Globus pallidus (tissue), 1 donor: Measurements from ENCODE around the gene OR6S1.
"Not testable (repeated sequence)": the region's sequence is repeated elsewhere in the genome, so short reads cannot be mapped to it uniquely, and the experiment has no call there.

Experiments
- DNase-seq: peaks from one replicate; pipeline ENCODE4 v3.0.0-alpha.2; 2015; ENCODE audit warnings: low spot score

OR6S1 gene

DNA sequence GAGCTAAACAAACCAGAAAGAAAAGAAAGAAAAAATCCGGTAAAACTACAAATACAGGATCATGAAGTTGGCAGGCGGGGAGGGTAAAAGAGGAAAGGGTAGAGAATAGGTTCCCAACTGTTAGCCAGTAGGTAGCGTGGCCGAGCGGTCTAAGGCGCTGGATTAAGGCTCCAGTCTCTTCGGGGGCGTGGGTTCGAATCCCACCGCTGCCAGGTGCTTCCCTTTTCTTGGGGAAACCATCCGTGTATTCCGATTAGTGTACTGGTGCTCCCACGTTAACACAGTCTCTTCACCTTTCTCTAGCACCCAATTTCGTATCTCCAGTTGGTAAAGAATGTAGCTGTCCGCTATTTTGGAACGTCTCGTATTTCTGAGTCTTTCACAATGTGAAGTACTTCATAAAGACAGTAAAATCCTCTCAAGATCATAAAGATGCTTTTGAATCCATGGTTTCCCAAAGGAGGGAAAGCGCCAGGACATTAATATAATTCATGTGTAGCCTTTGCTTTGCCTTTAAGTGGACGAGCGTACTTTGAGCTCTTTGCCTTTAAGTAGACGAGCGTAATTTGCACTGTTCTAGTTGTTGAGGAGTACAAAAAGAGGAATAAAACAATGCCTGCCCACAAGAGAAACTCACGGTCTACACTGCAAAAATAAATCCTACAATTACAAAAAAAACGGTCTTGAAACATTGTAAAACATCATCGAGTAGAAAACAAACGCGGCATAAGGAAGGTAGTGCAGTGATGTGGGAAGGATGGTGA lies 31.3 kb downstream of the OR6S1 start:
- peak; percentile 73 for DNase-seq

DNA sequence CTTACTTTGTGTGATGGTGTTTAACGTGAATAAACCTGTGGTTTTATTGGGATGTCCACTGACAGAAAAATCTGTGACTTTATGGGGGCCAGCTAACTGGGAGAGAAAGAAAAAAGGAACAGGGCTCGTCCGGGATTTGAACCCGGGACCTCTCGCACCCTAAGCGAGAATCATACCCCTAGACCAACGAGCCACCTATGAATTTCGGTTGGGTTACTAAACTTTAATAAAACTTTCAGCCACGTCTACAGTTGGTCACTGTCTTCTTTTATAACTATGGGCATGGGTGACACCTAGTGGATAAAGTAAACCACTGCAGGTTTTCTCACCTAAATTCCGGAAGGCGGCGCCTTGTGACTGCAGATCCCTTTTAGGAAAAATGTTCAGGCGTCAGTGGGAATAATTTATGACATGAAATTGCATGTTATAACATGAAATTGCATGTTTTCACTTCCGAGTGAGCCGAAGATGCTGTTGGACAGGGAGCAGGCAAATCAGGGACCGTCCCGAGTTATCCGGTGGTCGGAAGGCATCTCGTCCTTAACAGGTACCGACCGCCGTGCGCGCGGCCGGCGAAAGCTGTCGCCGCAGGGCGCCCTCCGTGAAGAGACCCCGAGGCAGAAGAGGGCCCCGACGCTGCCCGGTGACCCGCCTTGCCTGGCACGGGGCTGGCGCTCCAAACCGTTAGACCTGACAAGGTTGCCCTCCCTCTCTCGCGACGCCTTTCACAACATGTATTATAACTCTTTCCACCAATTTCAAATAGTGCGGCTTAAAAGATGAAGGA lies 32.1 kb downstream of the OR6S1 start:
- peak; percentile 86 for DNase-seq

DNA sequence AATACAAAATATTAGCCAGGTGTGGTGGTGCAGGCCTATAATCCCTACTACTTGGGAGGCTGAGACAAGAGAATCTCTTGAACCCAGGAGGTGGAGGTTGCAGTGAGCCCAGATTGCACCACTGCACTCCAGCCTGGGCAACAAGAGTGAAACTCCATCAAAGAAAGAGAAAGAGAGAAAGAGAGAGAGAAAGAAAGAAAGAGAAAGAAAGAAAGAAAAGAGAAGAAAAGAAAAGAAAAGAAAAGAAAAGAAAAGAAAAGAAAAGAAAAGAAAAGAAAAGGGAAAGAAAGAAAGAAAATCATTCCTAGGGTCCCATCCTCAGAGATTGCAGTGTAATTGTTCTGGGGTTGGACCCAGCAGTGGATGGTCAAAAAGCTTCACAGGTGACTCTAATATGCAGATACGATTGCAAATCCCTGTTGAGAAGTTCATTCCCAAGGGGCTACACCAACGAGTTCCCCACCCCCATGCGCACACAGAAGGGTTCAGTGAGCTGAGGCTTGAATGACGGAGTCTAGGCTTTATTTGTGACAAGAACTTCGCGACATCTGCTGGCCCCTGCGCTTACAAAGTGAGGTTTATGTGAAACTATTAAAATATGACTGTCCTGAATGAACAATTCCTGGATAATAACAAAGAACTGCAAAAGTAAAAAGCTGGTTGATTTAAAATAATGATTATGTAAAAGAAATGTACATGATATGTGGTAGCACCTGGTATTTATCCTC lies 32.9 kb downstream of the OR6S1 start:
- DNase-seq = no peak

DNA sequence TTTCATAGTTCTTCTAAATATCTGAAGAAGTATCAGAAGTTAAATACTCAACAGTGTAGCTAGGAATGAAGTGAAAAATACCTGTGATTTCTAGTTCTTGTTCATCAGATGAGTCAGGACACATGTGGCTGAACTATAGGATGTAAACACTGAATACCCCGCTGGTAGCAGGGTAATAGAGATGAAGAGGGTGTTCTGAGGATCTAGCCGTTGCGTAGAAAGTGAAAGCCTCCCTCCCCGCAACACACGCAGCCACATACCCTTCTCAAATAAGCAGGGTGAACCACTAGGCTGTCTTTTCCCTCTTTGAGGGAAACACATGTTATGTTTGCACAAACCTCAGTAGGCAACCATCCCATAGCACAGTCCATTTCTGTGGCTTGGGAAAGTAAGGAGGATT lies 33.9 kb downstream of the OR6S1 start:
- DNase-seq = no peak

DNA sequence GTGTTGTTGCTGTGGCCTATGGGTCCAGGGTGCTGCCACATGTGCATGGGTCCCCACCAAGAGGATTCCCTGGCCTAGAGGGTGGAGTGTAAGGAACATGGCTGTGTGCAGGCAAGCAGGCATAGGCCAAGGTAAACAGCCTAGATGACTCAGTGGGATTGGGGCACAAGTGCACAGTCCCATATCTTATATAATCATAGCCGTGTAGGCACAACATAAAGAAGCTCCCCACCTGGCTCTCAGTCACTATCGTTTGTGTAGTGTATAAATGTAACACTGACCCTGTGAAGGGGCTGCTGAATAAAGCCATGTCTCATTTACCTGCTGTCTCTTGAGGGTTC lies 34.6 kb downstream of the OR6S1 start:
- DNase-seq = no peak

DNA sequence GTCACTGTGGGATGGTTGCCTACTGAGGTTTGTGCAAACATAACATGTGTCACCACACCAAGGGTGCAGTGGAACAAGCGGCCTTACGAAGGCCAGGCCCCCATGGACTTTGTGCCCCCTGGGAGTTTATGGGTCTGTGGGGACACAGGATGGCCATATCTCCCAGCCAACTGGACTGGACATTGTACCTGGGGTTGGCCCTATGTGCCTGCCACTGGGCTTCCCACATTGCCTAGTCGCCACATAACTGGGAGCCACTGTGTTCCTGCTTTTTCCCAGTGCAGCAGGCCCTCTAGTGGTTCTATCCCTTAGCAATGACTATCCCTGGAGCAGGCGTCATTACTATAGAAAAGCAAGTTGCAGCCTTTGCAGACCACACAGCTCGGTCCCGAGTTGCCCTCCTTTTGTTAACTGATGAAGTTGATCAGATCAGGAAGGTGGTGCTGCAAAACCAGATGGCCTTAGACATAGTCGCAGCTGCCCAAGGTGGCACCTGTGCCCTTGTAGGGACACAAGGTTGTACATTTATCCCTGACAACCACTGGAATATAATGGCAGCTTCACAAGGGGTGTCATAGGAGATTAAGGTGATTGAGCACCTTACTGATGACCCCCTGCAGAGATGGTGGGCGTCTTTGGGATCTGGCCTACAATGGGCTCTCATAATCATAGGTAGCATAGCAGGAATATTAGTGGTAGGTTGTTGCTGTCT lies 35.1 kb downstream of the OR6S1 start:
- no peak for DNase-seq

DNA sequence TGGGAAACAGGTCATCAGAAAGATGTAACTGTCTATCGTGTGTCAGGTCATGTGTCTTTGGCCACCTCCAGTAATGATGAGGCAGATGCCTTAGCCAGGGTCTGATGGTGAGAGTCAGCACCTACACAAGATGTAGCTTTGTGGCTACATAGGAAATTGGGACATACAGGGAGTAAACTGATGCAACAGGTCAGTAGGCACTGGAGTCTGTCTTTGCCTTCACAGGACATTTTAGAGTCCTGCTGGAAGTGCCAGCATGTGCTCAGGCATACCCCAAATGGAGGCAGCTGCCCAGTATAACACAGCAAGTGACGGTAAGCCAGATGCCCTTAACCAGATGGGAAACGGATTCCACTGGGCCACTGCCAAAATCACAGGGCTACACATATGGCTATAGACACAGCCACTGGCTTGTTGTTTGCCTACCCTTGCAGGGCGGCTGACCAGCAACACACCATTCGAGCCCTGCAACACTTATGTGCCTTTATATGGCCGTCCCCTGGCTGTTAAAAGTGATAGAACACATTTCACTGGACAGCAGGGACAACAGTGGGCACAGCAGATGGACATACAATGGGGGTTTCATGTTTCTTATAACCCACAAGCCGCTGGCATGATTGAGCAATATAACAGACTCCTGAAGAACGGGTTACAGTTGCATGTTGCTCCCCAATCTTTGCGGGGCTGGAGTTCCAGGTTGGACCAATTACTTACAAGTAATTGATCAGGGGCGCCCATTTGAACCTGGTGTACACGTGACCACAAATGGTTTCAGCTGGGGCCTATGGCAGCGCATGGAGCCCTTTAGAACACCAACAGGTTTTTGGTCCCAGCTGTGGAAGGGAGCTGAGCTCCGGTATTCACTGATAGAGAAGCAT lies 37.4 kb downstream of the OR6S1 start:
- DNase-seq = no peak

DNA sequence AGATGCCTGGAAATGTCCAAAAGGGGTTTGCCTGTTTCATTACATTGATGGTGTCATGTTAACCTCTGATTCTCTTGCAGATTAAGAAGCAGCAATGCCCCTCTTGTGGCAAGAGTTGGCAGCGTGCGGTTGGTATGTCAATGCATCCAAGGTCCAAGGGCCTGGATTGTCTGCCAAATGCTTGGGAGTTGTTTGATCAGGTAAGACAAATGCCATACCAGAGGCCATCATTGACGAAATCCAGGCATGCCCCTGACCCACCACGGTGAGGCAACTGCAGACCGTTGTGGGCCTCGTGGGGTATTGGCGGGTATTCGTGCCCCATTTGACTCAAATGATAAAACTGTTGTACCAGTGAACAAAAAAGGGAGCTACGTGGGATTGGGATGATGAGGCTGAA lies 38.9 kb downstream of the OR6S1 start:
- no peak for DNase-seq

DNA sequence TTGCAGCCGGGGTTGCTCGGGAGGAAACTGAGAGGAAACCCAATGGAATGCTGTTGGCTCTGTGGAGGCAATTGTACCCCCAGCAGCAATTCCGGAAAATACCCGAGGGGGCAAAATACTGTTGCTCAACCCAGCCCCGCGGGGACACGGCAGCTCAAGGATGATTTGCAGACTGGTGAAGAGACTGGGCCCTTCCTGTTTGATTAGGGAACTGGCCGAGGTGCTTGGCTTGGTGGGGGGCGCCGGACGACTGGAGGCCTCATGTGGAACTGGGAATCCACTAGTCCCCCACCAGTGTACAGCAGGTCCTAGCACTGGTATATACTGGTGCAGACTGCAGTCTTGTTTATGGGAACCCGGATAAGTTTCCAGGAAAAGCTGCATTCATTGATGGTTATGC lies 40.0 kb downstream of the OR6S1 start:
- no peak for DNase-seq

DNA sequence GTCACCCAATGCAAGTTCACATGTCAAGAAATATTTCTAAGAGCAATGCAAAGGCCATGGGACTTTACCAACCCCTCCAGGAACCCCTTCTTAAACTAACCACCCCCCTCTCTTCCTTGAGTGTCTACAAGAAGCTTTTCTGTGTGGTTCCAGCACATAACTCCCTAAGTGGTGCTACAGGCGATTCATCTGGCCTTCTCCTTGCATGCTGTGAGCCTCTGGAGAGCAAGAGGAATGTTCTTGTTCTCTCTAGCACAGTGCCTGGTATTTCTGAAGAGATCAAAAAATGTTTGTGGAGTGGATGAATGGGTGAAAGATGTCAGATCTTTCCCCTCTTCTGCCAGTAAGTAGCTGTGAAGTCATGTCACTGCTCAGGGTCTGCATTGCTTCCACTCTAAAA lies 44.4 kb downstream of the OR6S1 start:
- no peak for DNase-seq

DNA sequence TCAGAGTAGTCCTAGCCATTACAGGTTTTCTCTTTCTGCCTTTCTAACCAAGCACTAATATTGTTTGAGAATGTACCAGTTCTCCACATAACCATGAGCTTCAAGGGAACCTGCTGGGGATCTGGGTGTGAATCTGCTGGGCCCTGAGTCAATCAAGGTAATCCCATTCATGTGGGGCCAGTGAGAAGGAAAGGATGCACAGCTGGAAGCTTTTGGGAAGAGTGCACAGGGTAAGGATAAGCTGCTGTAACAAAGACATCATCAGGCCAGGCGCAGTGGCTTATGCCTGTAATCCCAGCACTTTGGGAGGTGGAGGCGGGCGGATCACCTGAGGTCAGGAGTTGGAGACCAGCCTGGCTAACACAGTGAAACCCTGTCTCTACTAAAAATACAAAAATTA lies 45.8 kb downstream of the OR6S1 start:
- DNase-seq = not testable (repeated sequence)

DNA sequence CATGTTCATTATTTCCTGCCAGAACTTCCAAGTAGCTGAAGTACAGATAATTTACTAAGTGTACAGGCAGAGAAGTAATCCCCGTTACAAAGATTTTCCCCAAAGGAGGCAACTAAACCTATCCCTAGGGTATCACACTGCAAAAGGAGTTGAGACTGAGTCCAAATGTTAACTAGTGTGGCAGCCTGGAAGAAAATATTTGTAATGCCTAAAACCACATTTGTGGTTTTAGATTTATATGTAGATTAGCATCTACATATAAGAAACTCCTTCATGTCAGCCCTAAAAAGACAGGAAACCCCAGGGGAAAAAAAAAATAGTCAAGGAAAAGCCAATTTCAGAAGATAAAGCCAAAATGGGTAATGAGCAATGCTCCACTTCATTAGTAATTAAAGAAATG lies 48.9 kb downstream of the OR6S1 start:
- no peak for DNase-seq

DNA sequence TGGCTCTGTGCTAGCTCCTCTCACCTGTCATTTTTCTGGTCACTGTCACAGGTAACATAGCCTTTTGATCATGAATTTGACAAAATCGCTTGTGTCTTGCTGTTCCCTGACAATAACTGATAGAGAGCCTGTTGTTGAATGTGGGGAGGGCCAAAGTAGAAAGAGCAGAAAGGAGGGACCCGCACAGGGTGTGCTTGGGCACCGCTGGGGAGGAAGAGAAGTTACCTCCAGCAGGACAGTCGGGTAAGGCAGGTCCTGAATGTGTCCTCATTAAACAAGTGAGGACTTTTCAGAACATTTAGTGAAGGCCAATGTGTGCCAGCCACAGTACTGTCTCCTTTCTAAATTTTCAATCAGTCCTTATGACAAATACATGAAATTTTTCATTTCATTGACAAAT lies 50.3 kb downstream of the OR6S1 start, which contains the start of gene RNASE12:
Gene RNASE12 (minus strand): TSS at position 142 of the 400 bp plus-strand sequence. CDS start 653 bp downstream, outside the sequence.
- no peak for DNase-seq
